Measurements from ENCODE around the gene AKR1C8.

- TF ChIP-seq JUNB (CRISPR knock-in tag; conservative IDR thresholded peaks at IDR 0.05) (no peak), EZH2 (IDR thresholded peaks at IDR 0.05; ENCODE audit: borderline replicate concordance, low read depth, low read length) (no peak), ZC3H4 (CRISPR knock-in tag; IDR thresholded peaks at IDR 0.05; ENCODE audit: borderline replicate concordance) (no peak), RNF2 (IDR thresholded peaks at IDR 0.05) (no peak), MXD1 (CRISPR knock-in tag; IDR thresholded peaks at IDR 0.05; ENCODE audit: borderline replicate concordance, poor library complexity, severe bottlenecking) (no peak), ZKSCAN1 (IDR thresholded peaks at IDR 0.05; ENCODE audit: low read depth, low read length) (no peak), POLR2A (conservative IDR thresholded peaks at IDR 0.05) (no peak)
Observed at GRCh38 chr10:5184987-5185775, at the start of gene AKR1C8.

Measured in K562 (cell line).